HCEC 1CT (cell line): ENCODE data around the gene FRY.
"Not testable (repeated sequence)": the region's sequence is repeated elsewhere in the genome, so short reads cannot be mapped to it uniquely, and the experiment has no call there.

Experiments
- DNase-seq: peaks from one replicate; pipeline ENCODE4 v3.0.0-alpha.2; 2017

Gene FRY

DNA sequence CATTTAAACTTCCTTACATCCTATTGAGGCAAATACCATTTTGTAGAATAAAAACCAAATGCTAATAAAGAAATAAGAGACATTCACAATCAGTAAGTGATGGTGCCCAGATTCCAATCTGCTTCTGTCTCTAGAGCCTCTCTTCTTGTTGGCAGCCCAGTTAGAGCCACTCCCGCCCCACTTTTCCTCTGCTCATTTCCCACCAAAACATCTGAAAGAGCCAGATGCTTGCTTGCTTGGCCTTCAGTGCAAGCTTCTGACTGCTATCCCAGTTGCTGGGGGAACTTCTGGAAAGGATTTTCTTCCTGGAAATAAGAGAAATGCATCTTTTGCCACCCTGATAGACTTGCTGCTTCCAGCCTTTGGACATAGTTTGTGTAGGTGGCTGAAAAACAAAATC lies 12.9 kb downstream of the FRY start:
- DNase-seq: no peak

DNA sequence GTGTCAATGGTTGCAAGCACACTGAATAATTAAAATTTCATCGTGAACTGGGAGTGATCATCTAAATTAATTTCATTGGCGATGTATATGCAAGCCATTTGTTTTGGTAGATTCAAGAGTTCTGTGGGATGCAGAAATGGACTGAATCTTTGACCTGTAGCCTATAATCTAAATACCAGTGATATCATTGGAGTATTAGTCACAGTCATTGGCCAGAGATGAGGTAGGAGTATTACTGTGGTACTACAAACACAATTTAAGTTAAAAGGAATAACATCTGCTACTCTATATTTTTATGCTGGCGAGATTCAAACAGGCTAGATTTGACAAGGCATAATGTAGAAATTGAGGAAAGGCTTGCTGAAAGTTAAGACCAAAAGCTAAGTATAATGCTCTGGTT lies 14.0 kb downstream of the FRY start:
- DNase-seq: no peak

DNA sequence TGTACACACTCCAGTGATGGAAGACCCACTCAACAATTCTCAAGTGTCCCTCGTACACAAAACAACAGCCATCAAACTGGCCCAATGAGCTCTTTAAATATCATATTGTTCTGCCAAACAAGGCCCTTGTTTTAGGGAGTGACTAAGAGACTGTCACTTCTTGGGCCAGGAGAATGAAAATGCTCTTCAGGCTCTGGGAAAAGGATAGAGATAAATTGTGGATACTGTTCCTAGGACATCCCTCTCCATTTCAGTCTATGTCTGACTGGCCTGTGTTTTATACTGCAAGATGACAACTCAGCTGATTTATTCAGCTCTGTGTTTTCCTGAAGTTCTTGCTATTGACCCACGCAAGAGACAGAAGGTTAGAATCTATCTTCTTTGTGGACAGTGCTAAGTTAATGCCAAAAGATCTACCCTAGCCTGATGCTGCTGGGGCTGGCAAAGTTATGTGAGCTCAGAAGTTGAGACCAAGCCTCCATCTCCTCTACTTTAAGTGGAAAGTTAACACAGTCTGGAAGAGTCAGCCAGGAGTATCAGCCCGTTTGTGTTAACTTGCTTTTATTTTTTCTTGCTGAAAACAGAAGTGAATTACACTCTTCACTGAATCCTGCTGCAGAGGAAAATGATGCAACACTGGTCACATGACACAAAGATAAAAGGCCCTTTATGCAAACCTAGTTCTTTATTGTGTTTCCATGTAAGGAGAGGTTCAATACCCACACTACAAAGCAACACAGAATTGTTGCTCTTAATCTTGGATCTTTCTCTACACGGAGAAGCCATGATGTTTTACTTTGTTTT lies 14.6 kb downstream of the FRY start:
- no peak for DNase-seq

DNA sequence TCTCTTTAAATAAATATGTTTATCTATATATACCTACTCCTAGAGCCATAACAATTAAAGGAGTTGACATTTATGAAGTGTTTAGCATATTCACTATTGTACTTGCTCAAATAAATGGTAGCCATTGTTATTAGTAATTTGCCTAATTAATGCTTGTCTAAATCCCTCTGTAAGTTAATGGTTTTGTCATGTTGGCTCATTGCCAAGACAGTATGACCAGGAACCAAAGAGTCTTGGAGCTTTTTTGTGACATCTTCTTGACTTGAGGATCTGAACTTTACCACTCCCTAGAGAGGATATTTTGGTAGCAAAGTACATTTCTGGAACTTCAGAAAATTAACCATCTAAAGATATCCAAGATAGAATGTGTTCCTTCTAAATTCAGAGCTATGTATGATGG lies 15.5 kb downstream of the FRY start:
- no peak for DNase-seq

DNA sequence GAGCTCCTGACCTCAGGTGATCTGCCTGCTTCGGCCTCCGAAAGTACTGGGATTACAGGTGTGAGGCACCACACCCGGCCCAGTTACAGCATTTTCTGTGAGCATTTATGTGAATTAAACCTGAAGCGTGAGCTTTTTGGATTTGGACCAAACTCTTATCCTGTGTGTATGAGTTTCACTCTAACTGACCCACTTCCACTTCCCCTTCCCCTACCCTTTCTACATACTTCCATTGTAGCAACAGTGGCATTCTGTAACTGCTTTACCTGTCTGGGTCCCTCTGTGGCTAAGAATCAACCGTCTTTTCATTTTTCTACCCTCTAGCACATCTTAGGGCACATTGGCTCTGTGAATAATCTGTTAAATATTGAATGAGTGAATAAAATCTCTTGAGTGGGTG lies 16.2 kb downstream of the FRY start:
- DNase-seq: no peak

DNA sequence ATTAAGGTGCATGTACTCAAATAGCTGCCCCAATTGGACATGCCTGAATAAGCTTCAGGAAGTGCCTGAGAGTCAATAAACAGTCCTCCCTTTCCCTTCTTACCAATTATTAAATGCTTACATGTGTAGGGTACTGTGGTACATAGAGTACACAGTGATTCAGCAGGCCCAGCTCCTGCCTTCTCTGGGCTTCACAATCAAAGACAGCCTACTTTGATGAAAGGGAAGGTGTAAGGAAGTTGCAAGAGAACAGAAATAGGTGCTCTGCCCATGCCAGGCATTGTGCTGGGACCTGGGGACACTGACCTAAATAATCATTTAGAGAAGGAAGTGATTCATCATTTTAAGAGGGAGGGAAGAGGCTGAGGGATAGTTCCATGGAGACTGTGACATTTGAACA lies 17.2 kb downstream of the FRY start:
- no peak for DNase-seq

DNA sequence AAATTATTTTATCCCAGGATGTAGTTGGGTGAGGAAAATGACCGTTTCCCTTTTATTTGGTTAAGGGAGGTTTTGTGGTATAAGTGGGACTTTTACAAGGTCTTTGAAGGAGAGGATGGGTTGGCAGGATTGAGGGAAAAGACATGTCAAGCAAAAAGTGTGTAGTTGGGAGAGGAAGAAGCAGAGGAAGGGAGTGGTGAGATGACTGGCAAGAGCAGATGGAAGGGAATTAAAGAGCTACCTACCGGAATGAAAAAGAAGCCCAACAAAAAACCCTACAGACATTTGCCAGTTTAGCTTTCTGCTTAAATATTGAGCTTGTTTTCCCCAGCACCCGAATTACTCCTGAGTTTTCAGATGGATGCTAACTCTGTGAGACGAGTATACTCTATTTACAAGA lies 19.6 kb downstream of the FRY start:
- DNase-seq: no peak

DNA sequence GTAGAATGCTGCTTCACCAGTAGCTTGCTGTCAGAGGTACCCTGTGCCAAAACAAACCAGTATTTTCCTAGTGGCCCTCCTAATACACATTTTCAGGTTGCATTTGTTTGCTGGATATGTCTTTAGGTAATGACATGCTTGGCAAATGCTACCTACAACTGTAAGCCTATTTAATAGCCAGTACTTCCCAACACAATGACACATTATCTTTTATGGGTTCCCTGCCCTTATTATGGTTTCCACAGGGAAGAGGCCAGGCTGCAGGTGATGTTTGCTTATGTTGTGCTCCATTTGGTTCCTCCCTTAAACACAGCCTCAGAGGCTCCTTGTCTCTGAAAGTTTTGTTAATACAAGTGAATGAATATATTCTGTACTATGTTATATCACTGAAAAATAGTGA lies 24.7 kb downstream of the FRY start:
- no peak for DNase-seq

DNA sequence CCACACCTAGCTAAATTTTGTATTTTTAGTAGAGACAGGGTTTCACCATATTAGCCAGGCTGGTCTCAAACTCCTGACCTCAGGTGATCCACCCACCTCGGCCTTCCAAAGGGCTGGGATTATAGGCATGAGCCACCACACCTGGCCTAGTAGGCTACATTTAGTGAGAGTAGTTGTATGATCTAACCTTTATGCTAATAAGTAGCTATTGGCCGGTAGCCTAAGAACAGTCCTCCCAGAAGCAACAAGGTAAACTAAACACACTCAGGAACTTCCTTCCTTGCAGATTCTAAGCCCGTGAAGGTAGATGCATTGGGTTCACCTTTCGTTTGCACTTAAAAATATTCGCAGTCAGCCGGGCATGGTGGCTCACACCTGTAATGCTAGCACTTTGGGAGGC lies 25.8 kb downstream of the FRY start:
- not testable (repeated sequence) for DNase-seq

DNA sequence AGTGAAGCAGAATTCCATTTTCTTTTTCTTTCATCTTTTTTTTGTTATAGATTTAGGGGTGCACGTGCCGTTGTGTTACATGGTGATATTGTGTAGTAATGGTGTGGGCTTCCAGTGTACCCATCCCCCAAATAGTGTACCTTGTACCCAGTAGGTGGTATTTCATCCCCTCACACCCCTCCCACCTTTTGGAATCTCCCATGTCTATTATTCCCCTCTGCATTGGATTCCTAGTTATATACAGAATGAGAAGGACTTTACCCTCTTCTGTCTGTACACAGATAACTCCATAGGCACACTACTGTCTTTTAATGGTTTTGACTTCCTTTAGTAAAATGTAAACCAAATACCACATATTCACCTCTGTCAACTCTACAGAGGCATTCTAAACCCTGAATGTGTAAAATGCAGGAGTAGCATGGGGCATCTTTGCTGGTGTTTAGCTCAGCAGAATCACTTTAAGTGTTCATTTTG lies 28.0 kb downstream of the FRY start:
- DNase-seq: no peak

DNA sequence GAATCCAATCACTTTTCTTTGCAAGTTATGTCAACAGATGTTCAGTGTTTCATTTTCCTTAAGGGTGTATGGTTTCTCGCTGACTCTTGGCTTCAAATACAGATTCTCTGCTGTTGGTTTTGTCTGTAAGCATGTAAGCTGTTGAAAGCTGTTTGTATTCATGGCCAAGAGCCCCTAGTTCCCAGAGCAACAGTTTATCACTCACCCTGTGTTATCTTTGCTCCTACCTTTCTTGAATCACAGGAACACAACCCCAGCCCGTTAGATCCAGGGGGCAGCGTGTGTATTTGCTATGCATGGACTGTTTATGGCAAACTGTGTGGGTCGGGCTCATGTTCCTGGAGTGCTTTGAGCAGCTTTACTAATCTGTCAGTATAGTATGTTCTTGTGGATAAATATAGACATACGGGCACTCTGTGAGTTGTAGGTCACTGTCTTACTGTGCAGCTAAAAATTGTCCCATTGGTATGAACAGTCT lies 28.9 kb downstream of the FRY start:
- no peak for DNase-seq

DNA sequence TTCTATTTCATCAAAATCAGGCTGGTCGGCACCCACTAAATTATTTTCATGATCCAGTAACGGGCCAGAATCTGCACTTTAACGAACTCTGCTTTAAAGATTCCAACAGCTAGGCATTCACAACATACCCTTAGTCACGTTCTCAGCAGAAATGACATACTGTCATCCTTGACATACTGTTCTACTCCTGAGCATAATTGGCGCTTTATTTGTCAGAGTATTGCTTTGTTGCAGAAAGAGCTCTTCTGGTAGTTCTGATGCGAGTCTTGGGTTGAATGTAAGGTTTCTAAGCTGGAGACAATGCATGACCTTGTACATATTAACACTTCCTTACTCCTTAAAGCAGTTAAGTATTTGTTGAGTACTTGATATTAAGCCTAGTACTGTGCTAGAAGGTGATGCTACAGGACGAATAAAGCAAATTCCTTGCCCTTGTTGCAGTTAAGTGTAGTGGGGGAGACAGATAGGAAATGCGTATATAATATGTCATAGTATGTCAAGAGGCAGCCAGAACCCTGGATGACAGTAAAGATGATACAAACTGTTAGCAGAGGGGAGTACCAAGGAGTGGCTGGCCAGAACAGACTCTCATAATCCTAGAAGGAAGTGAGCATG lies 32.2 kb downstream of the FRY start:
- DNase-seq: no peak

DNA sequence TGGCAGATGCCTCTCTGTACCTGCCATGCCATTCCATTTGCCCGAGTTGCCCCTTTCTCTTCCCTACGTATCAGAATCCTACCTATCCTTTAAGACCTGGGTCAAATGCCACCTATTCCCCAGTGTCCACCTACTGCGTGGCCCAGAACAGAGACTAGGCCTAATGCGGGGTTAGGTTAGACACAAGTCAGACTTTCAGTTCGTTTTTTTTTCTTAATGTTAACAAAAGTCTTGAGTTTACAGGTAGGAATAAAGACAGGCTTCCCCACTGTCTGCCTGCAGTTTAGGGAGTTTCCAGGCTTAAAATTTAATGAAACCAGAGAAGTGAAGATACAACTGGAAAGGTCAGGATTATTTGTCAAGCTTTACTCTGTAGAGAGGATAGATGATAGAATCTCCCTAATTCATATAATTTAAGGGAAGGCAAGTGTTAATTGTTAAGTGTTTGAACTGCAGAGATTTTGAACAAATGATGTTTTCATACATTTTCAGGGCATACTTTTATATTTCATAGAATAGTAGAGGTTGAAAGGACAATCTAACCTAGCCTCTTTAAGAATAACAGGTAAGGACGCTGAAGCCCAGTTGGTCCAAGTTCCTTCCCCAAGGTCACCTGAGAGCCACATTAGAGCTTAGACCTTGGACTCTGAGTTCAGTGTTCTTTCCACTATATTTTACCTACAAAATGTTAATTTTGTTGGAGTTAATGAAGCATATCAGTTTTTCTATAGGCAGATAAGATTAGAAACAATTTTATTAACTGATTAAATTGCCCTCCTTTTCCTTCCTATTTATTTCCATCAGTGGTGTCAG lies 35.8 kb downstream of the FRY start:
- no peak for DNase-seq

DNA sequence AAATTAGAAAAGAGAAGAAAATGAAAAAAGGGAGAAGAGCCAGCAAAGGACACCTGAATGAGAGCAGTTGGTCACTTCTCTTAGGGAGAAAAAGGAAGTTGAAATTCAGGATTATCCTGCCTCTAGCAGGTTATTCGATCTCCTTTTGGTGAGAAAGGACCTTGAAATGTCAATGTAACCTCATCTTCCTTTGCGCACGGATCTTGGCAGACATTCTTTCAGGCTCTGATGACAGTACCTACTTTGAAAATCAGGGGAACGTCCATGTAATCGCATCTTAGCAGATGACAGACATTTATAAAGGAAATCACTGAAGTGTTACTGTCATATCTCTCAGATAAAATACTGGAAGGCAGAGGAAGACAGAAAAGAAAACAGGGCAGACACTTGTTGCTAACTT lies 36.7 kb downstream of the FRY start:
- no peak for DNase-seq

DNA sequence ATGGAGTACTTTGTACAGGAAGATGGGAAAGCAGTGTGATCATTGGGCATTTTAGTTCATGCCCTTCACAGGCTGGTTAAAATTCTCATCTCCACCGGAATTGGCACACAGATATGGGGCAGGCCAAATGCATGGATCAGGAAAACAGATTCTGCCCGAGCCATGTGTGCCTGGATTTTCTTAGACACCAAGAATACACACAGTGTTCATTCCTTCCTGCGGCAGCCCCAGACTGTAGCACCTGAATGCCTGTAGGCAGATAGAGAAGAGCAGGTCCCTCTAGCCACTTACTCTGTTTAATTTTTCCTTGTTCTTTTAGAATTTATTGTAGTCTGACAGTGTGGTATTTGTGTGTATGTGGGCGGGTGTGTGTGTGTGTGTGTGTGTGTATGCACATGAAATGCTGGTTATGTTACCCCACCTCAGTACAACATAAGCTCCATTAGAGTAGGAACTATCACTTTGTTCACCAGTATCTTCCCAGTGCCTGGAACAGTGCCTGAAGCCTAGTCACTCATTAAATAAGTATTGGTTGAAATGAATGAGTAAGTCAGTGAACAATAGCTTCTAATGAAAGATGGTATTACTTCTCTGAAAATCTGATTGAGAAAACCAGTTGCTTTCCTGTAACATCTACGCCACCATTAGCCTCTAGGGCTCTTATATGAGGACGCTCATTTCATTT lies 41.7 kb downstream of the FRY start:
- DNase-seq: no peak

DNA sequence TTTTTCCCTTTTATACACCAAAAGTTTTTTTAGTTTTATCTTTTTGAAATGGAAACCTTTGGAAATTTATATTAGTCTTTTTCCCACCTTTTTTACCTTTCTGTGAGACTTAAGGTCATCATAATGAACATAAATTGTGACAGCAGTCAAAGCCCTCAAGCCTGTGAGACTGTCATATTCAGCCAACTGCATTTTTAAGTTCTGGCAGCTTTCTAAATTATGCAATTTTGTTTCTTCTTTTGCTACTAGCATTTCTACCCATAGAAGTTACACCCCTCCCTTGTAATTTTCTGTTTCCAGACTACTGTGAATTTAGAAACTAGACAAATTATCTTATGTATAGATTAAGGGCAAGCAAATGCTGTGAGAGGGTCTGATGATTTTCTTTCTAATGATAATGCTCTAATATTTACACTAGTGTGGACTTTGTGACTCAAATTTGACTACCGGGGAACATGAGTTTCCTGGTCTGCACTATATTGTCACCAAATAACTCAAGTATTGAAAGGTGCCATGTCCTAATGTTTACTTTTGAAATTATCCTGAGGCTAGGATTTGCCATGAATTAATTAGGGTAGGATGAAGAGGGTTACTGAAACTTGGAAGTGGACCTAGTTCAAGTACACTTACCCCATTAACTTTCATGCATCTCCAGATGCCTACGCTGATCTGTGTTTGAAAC lies 43.7 kb downstream of the FRY start:
- no peak for DNase-seq

DNA sequence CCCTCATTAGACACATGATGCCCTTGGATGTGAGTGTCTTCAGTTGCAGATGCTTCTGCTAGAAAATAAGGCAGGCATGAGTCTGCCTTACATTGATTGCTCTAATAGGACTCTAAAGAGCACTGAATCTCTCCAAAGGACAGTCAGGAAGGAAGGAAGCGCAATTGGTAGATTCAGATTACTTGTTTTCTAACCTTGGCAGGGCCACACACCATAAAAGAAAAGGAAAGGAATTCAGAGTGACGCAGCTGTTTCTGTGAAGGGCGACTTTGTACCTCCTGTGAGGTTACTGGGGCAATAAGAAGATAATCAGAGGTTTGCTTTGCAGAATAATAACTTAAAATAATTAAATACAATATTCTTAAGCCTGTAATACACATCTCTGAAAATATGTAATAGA lies 48.0 kb downstream of the FRY start:
- DNase-seq: no peak

DNA sequence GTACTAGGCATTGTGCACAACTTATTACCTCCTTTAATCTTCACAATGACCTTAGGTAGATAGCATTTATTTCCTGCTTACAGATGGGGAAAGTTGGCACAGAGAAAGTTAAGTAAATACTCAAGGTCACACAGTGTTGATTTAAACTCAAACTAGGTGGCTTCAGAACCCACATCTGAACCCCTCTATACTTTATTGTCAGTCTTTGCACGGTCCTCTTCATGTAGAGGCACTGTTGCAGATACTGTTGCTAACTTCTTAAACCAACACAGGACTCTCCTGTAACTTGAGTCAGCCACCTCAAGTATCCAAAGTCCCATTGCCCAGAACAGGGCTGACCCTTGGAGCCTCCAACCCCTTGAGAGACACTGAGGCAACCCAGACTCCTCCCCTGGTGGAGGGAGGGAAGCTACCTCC lies 48.8 kb downstream of the FRY start:
- DNase-seq: no peak

DNA sequence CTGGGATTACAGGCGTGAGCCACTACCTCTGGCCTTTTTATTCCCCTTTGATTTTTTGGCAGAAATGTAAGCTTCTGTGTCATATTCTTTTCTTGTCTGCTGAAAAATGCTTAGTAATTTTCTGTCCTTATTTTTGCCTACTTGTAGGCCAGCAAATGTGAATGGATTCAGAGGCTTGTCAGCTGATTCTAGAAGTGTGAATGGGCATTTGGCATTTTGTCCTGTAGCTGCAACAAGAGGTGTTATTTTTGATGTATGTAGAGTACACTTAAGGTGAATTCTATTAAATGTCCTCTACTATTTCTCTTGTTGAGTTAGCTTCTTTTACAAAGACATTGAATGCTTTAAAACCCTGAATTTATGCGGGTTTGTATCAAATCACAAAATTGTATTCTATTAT lies 50.0 kb downstream of the FRY start:
- no peak for DNase-seq

DNA sequence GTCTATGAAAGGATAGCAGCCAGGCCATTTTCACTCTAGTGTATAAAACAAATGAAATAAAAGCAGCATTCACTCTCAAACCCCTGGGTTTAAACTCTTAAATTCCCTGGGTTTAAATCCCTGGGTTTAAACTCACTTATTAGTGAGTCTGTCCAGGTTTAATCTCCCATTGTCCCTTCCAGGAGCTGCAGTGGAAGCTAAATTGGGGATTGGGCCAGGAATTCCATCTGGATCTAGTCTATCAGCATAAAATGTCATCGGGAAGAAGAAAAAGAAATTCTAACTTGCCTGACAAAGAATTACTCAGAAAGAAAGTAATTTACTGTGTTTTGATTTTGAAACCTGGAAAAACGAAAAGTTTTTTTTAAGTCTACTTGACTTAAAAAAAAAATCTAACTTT lies 54.8 kb downstream of the FRY start:
- no peak for DNase-seq

DNA sequence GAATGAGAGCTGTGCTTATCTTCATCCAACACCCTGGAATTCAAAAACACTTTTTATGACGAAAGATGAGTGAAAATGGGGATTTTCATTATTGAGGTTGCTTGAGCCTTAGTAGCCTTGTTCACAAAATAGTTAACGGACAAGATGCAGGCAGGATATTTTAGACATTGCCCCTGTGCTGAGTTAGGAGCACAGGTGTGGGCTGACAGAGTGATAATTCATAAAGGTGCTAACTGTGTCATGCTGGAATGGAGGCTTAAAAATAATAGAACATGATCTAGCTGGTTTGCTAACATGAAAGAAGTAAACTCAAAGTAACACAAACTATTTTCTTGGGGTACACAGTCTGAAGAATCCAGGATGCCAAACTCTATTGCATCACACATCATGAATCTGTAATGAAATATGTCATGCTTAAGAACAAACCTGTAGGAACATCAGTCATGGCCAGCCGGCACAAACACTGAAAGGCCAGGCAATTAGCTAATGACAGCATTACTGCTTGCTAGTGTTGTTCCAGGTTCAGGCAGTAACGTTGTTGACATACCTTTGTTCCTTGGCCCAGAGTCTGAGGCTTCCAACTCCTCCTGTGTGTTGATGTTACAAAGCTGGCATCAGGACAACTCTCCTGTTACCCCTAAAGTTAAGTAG lies 55.3 kb downstream of the FRY start:
- DNase-seq: no peak
